GM21717 (cell line): Measurements from ENCODE around the gene APBA1.

Experiments
- ATAC-seq: cut with Tn5 transposase; IDR thresholded peaks from one replicate; pipeline ENCODE4 v1.9.1; 2021; ENCODE audit warnings: mild to moderate bottlenecking, moderate library complexity; ENCODE audit not compliant: unreplicated experiment

APBA1 gene

DNA sequence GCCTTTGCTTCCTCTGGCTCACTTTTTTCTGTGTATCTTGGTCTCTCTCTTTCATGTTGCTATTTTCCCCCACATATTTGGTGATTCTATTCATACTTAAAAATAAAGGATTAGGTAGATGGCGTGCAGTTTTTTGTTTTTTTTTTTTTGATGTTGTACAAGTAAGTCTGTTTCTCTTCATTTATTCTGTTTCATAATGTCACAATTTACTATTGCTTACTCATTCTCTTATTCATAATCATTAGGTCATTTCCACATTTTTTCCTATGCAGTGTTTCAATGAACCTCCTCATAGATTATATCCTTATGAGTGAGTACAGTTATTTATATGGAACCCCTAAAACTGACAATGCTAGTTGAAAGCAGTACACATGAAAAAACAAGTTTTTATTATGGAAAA, 136.3 kb downstream of the APBA1 start:
- no peak for ATAC-seq

DNA sequence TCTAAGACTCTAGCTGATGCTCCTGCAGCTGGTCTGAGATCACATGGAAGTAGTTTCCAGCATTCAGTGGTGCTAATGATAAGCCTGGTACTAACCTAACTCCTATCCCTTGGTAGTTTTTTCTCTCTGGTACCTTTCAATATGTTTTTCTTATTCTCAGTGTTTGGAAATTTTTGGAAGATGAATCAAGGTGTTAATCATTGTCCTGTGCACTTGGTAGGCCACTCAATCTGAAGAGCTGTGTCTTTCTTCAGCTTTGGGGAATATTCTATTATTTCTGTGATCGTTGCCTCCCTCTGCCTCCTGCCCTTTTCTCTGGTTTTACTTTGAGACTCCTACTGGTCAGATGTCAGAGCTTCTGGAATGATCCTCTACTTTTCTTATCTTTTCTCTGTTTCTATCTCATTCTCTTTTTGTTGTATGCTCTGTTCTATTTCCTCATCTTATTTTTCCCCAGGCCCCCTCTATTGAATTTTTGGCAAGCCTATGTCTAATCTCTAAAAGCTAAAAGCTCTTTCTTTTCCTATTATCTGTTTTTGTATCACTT, 136.8 kb downstream of the APBA1 start:
- ATAC-seq: no peak

DNA sequence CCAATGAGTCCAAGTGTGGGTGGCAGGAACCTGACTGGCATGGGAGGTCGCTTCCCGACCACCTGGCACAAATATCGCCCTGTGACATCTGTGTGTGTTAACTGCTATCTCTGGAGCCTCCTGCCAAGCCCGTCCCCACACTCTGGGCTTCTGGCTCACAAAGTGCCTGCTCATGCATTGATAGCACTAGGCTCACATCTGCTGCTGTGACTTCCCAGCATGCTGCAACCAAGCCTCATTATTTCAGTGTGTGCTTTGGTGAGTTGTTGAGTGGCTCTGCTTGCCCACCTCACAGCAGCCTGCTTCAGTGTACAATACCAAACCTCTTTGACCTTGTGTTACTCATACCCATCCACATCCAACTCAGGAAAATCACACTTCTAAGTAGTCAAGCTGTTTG, 139.8 kb downstream of the APBA1 start:
- ATAC-seq: no peak

DNA sequence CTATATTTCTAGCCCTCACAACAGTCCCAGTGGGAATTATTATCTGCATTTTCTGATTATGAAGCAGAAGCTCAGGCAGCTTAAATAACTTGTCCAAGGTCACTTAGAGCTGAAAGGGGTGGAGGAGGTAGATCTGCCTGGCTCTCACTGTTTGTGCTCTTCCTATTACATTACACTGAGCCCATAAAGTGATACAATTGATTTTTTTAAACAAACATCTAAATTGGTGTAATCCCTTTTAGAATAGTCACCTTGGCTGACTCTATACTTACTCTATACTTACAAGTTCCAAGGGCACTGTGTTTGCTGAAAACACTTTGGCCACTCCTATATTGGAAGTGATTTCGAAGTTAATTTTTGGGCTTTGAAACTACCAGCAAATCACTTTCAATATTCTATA, 144.7 kb downstream of the APBA1 start:
- ATAC-seq: no peak

DNA sequence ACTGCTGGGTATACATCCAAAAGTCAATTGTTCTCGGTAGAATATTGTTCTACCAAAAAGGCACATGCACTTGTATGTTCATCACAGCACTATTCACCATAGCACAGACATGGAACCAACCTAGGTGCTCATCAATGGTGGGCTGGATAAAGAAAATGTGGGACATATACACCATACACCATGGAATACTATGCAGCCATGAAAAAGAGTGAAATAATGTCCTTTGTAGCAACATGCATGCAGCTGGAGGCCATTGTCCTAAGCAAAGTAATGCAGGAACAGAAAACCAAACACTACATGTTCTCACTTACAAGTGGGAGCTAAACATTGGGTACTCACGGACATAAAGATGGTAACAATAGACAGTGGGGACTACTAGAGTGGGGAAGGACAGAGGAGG, 145.5 kb downstream of the APBA1 start:
- no peak for ATAC-seq

DNA sequence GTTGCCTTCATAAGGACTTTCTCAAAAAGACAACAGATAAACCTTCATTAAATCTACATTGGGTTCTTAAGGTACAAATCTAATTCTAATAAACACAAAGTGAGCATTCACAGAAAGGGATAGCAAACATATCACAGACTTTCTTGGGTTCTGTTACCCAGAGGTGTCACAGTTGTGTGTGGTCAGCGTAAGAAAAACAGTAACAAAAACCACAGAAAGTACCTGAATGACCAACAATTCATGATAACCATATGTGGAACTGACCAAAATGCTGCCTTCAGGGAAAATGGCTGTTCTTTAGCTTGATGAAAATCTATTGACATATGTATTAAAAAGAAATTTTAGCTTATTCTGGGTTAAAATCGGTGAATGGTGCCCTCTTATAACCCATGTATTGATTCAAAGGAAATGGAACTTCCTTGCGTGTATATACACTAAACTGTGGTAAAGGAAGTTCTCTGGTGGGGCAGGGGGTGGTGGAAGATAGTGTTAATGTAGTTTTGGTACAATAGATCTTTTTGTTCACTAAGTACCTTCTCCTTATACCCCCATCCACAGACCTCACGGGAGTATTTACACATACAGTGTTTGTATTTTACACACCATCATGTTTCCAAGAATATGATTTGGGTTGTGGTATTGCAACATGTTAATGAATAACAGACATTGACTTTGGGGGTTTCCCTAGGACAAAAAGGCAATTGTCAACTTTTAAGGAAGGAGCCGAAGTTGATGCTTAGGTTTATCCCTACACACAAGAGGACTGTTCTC, 152.5 kb downstream of the APBA1 start:
- no peak for ATAC-seq

DNA sequence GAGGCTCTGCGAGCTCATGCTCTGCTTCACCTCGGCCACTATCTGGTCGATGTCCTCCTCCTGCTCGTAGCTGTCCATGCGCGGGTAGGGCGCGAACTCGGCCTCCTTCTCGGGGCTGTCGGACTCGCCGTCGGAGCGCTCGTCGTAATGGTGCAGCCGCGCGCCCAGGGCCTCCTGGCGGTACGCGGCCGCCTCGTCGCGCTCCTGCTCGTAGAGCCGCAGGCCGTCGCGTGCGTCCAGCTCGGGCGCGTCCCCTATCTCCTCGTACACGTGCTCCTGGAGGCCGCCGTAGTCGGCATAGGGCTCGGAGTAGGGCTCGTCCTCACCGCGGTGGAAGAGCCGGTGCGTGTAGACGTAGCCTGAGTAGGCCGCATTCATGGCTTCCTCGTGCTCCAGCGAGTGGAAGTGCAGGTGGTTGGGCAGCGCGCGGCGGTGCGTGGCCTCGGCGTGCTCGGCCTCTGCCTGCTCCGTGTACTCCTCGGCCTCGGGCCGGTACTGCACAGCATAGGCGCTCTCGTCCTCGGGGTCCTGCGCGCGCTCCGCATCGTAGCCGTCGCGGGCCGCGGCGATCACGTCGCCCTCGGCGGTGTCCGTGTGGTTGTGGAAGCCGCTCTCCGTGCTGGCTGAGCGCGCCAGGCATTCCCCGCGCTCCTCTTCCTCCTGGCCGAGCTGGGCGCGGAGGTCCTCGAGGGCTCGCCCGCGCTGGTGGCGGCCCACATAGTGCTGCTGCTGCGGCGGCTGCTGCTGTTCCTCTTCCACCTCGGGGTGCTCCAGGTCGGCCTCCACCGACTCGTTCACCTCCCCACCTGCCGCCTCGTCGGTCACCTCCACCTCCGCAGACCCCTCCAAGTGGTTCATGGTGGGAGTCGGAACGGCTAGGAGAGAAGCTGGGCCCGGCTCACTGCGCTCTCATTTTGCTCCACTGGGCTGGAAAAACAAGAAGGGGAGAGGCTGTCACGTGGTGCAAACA, 155.5 kb downstream of the APBA1 start:
- no peak for ATAC-seq

DNA sequence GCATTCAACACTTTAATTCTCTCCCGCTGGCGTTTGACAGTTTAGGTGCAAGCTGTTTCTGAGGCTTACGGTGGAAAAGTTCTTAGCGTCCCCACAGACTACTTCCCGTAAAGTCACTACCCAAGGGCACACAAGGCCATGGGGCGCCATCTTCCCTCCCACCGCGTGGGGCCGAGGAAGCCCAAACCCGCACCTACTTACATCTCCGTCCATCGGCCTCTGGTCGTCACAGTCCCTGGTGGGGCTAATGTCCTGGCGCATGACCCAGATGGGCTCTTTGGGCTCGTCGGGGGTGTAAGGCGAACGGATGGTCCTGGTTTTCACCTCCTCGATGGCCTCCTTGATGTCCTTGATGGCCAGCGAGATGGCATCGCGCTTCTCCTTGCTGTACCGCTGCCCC, 156.4 kb downstream of the APBA1 start:
- ATAC-seq: no peak

DNA sequence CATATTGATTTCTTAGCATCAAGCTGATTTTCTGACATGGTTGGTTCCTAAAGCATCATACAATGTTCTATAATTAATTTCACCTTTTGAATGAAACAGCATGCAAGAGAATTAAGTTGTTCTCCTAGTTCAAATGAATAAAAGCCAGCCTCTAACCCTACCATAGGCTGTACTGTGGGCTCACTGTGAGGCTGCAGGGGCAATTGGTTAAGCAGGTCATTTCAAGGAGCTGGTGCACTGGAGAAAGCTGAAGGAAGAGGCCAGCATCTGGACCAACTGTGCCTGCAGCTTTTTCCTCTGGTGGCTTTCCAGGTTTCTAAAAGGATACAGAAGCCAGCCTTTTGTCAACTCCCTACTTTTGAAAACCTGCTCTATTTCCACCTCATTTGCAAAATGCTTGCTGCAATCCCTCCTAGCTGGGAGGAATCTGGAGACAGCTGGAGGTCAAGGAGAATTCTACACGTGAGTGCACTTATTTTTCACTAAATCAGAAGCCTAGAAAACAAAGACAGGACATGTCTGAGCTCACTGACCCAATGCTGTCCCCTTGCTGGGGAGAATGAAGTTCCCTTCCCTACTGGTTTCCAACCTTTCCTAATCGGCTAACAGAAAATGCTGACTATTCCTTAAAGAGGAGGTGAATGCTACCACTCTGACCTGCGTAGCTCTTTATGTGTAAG, 158.9 kb downstream of the APBA1 start:
- ATAC-seq: no peak

DNA sequence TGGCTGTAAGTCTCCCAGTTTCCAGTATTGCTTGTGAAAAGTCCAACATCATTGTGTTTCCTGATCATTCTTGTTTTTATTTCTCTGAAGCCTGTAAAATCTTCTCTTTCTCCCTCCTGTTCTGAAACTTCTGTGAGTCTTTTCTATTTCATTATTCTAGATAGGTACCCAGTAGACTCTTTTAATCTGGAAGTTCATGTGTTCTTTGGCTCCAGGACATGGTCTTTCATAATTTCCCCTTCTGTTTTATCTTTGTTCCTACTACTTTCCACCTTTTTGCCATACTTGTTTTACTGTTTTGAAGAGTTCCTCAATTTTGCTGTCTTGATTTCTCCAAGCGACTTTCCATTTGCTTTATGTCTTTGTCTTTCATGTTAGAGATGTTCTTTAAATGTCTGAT, 168.1 kb downstream of the APBA1 start:
- no peak for ATAC-seq

DNA sequence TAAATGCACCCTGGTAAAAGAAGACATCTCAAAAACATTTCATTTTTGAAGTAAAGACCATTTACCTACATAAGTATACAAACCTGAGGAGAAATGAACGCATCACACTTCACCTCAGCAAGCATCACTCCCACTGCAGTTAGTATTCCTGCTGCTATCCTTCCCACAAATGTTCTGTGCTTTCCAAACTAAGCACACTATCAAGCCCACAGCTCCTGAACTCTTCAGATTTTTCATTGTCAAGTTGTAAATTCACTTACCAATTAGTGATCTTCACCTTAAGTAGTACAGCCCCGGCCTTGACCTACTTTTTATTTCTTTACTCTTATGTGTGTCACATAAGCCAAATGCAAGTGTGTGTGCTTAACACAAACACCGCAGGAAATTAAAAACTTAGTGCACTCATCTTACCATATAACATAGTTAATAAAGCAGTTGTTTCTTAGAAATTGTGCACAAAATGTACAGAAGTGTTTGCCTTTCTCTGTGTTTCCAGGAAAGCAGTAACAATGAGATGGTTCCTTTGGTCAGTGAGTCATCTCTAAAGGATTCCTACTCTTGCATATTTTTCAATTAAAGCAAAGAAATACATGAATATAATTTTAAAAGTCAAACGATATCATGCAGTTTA, 169.4 kb downstream of the APBA1 start:
- no peak for ATAC-seq

DNA sequence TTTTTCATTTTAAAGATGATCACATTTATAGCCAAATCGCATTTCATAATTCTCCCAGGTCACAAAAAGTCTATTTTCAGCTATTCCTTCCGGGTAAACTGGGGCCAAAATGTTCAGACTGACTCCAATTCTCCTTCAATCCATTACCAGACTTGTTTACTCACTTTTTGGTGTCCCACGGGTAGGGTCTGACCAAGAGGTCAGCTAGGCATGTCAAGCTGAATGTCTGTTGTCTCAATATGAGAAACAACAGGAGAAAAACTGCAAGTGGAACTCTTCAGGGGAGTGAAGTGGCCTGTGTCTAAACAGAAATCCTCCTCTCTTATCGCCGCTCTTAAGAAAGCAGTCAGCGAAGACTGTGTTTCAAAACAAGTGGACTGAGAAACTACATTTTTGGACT, 171.3 kb downstream of the APBA1 start:
- ATAC-seq: no peak

DNA sequence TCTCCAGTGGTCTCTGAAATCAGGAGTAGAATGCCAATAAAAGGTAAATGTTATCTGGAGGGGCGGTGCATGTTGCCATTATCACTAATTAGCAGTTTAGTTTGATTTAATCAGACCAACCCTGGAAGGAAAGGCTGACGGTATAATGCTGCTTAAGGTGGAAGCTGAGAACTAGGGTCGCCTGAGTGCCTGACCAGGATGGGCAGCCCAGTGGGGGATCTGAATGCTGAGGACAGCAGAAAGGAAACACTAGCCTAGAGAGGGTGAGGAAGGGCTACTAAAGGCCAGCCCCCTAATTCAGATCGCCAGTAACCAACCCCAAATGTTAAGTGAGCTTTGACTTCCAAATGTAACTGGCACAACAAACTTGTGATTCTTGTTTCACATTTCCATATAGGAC, 172.2 kb downstream of the APBA1 start:
- ATAC-seq: no peak

DNA sequence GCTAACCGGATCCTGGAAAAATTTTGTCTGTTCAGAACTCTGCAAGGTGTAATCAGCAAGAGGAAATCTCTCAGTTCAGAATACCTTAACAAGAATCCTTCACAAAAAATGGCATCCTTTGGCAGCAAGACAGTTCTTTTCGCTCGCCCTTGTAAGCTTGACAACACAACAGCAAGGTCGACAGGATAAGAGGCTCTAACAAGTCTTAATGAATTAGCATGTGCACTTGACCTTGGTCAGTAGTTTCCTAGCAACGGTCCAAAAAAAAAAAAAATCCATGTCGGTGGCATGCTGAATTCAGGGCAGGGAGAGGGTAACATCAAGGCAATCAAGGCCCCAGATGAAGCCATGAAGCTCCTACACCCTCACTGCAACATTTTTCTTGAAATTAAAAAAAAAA, 172.8 kb downstream of the APBA1 start:
- no peak for ATAC-seq

DNA sequence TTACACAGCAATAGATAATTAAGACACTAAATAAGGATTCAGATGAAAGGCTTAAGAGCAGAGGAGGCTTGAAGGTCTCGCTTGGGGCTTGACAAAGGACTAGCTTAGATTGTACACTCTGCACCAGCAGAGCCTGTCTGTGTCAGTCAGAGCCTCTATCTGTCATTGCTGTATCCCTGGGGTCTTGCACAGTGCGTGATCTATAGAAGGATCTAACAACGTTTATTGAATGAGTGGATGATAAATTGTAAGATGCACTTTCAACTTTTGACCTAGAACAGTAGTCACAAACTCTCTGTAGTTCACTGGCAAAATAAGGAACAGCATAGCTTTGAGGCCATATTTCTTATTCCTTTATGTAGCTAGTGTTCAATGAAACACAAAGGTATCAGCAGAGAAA, 173.7 kb downstream of the APBA1 start:
- no peak for ATAC-seq

DNA sequence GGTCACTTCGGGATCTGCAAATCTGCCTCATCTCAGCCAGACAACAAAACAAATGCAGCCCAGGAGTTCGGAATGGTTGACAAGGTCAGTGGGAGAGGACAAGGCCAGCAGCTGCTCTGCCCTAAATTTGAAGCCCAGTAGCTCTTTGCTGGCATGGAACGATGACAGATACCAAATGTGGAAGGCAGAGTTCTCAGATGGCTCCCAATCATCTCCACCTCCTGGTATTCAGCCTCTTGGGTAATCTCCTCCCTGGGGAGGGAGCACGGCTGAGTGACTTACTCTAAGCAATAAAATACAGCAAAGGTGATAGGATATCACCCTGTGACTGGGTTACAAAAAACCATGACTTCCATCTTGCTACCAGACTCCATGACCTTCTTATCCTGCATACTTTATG, 174.4 kb downstream of the APBA1 start:
- ATAC-seq: no peak

DNA sequence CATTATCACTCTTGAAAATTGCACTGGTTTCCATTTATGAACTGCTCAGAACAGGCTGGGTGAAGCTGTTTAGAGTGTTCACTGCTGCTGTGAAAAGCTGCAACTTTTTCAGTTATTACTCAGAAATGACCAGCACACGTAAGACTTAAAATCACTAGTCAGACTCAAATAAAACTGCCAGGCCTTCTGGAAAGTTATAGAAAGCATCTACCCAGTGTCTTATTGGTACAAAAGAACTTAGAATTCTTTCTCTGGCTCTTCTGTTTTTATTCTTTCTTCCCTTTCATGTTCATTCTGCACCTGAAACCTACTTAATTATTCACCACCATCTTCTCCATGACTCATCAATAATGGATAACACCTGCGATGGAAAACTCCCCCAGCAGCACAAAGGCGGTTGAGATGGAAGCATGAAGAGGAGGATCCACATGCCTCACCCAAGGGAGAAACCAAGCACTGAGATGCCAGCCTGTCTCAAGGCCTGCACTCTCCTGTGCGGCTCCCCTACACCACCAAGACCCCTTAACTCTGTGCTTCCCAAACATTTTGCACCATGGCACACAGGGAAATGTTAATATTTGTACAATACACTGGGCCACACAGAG, 175.2 kb downstream of the APBA1 start:
- no peak for ATAC-seq

DNA sequence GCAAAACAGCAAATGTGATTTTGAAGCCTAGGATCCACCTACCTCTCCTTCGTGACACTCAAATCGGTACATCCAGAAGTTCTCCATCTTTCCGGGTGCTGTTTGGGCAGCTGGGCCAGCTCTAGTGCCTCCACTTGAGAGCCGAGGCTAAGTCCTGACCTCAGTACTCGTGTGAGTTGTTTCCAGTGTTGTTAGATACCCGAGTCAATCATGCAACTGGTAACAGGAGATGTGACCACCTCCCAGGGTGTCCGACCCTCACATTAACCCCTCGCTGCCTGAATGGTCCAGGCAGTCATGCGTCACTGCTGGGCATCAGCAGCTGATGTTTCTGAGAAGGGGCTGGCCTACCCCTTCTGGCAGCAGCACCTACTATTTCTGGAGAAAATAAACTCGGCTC, 176.9 kb downstream of the APBA1 start:
- ATAC-seq: no peak

DNA sequence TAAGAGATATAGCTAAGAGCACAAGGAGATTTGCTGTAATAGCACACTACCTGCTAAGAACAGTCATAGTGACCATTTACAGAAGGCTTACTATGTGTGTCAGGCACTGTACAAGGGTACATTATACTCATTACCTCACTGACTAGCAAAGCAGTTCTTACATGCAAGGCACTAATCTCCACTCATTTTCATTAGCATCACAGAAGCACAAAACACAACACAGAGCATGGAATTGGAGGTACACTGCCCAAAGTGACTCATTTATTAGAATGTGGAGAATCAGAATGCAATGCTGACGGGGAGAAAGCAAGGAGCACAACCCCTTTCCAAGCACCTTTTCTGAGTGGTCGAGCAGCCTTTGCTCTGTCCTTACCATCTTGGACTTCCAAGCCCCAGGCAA, 177.4 kb downstream of the APBA1 start:
- ATAC-seq: no peak

DNA sequence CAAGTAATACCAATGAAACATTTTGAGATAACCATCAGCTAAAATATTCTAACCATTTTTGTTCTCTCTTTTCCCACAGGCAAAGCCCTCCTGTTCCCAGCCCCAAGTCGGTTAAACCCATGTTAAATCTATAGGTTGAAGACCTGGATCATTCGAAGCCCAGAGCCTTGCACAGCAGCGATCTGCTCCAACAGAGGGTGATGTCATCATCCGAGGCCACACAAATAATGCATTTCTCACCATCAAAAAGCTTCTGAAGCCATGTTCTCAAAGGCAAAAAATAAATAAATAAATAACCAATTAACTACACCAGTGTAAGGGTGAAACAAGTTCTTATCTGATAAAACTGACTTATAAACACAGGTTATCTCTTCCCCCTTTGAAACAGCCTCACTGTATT, 178.0 kb downstream of the APBA1 start:
- ATAC-seq: no peak
